Activated CD4-positive, alpha-beta T cell treated with anti-CD3 and anti-CD28 coated beads, Interleukin-10, Interleukin-2, amounts not matched to agents 100 ng/mL and 50 ng/mL, durations not matched to agents 16 hours and 8 hours (primary cell): ENCODE data around the gene CDK17.
A peak's percentile ranks its signal among the peaks of the same experiment; 100 is the strongest.
"Not testable (repeated sequence)": the region's sequence is repeated elsewhere in the genome, so short reads cannot be mapped to it uniquely, and the experiment has no call there.

ENCODE experiments used
- DNase-seq: peaks from one replicate; pipeline ENCODE4 v3.0.0-alpha.2; 2020

CDK17 gene

DNA sequence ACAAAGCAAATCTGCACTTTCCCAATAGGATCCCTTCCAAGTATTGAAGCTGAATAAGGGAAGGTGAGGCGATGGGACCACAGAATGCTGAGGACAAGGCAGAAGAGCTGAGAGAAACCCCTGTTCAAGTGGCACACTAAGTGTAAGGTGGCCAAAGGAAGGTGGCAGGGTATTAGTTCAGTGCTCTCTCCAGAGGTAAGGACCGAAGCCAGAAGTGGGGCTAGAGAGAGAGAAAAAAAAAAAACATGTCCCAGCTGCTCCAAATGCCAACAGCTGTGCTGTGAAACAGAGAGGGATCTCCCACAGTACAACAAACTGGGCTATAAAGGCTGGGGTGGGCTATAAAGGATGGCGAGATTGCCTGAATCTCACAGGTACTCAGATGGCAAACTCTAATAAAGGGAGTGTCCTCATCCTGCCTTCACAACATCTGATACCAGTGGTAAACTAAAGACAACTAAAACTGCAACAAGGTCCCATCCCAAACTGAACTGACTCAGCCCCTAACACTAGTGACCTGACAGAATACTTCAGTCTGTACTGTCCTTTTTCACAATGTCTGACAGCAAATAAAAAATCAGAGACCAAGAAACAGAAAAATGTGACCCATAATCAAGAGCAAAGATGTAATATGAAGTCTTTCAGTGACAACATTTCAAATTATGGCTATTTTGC, 47.9 kb downstream of the CDK17 start:
- peak; percentile 12 for DNase-seq

- DNase-seq = peak; percentile 44
Observed at GRCh38 chr12:96350982-96351381, 49.3 kb downstream of the CDK17 start.

DNA sequence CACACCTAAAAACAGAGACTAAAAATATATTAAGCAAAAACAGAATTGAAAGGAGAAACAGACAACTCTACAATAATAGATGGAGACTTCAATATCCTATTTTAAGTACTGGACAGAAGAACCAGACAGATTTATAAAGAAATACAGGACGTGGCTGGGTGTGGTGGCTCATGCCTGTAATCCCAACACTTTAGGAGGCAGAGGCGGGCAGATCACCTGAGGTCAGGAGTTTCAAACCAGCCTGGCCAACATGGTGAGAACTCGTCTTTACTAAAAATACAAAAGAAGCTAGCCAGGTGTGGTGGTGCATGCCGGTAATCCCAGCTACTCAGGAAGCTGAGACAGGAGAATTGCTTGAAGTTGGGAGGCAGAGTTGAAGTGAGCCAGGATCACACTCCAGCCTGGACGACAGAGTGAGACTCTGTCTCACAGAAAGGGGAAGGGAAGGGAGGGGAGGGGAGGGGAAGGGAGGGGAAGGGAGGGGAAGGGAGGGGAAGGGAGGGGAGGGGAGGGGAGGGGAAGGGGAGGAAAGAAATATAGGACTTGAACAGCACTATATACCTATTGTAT, 53.0 kb downstream of the CDK17 start:
- no peak for DNase-seq

- not testable (repeated sequence) for DNase-seq
Observed at GRCh38 chr12:96346716-96347115, 53.5 kb downstream of the CDK17 start.

DNA sequence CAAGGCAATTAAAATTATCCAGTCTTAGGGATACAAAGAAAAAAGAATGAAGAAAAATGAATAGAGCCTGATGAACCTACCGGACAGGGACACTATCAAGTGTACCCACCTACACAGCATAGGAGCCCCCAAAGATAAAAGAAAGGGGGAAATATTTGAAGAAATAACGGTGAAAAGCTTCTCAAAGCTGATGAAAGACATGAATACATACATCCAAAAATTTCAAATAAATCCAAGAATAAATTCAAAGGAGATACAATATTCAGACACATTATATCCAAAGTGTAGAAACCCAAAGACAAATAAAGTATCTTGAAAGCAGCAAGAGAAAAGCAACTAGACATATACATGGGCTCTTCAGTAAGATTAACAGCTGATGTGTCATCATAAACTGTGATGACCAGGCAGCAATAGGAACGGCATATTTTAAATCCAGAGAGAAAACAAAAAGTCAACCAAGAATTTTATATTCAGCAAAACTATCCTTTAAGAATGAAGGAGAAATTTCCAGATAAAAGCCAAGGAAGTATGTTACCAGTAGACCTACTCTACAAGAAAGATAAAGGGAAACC, 56.0 kb downstream of the CDK17 start:
- no peak for DNase-seq

DNA sequence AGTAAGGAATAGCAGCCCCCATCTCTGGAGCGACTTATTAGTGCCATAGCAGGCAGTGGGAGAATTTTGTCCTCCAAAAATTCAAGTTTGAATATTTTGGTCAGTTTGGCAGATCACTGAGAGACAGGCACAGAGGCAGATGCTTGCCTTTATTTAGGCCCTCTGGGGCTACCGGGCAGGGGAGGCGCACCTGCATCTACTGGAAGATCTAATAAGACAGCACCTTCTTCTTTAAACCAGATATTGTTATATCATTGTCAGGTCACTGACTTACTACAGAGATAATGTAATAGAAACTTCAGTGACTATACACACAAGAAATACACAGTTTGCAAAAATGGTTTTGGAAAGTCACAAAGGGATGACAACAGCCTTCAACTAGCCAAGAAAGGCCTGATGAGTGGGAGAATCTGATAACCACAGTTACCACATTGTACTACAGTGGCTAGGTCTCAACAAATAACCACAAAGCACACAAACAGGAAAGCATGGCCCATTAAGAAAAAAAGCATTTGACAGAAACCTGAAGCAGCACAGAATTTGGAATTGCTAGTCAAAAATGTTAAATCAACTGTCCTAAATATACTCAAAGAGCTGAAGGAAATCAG, 56.8 kb downstream of the CDK17 start:
- DNase-seq = peak; percentile 66

DNA sequence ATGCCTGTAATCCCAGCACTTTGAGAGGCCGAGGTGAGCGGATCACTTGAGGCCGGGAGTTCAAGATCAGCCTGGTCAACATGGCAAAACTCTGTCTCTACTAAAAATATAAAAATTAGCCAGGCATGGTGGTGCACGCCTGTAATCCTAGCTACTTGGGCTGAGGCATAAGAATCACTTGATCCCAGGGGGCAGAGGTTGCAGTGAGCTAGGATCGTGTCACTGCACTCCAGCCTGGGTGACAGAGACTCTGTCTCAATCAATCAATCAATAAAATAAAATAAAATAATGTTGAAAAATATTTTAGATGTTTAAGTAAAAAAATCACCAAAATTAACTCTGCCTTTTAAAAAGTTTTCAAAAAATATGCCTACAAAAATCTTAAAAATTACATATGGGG, 60.6 kb downstream of the CDK17 start:
- not testable (repeated sequence) for DNase-seq

- no peak for DNase-seq
Observed at GRCh38 chr12:96338852-96339471, 61.3 kb downstream of the CDK17 start.

DNA sequence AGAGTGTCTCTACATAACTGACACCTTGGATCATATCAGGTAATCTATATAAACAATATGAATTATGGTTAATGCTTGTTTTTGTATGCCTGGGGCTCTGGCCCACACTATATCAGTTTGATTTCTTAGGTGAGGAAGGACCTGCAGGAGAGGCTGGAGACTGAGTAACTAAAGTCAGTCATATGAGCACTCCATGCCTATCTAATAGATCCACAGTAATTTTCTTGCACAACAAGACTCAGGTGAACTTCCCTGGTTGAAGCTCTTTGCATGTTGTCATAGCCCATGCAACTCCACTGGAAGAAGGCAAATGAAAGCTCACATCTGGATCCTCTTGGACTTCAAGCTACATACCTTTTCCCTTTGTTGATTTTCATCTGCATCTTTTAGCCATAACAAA, 62.3 kb downstream of the CDK17 start:
- no peak for DNase-seq

DNA sequence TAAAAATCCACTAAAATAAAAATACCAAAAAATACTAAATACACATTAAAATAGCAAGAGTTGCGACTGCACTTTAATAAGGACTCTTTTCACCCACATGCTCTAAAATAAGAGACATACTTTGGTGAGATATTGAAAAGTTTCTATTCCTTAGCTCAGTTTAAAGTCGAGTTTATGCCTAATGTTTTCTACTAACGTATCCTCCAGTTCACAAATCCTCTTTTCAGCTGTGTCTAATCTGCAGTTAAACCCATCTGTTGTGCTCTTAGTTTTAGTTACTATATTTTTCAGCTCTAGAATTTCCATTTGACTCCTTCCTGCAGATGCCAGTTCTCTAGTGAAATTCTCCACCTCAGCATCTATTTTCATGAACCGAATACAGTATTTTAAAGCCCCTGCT, 63.8 kb downstream of the CDK17 start:
- DNase-seq = no peak

DNA sequence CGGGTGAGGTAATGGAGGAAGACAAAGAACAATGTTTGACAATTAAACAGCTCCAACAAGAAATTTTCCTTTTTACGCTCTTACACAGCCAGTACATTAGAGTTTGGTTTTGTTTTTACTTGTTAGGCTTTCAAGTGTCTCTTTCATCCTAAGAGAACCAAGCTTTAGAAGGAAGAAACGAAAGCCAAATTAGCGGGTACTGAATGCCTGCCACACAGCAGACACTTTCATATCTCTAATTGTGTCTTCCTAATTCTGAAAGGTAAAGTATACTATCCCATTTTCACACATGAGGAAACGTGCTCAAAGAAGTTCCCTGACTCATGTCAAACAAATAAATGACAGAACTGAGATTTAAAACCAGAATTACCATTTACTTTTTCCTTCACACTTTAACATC, 65.0 kb downstream of the CDK17 start:
- DNase-seq = peak; percentile 69

- no peak for DNase-seq
Observed at GRCh38 chr12:96334502-96334901, 65.7 kb downstream of the CDK17 start.

GRCh38 chr12:96329545-96329944, 70.7 kb downstream of the CDK17 start:
- no peak for DNase-seq

GRCh38 chr12:96329018-96329417, 71.2 kb downstream of the CDK17 start:
- DNase-seq = no peak

DNA sequence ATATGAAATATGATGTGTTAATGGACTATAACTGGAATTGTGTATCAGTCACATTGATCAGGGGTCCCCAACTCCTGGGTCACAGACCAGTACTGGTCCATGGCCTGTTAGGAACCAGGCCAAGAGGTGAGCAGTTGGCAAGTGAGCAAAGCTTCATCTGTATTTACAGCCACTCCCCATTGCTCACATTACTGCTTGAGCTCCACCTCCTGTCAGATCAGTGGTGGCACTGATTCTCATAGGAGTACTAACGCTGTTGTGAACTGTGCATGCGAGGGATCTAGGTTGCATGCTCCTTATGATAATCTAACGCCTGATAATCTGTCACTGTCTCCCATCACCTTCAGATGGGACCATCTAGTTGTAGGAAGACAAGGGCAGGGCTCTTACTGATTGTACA, 72.3 kb downstream of the CDK17 start:
- no peak for DNase-seq

DNA sequence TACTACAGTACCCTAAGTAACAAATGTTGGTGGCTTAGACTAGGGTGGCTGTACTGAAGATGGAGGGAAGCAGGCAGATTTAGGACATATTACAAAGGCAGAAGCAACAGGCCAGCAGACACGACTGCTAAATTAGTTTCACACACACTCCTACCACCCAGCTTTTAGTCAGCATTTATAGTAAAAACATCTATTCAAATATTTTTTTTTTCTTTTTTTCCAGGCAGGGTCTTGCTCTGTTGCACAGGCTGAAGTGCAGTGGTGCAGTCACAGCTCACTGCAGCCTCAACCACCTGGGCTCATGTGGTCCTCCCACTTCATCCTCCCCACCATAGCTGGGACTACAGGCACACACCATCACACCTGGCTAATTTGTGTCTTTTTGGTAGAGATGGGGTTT, 72.9 kb downstream of the CDK17 start:
- DNase-seq = no peak

DNA sequence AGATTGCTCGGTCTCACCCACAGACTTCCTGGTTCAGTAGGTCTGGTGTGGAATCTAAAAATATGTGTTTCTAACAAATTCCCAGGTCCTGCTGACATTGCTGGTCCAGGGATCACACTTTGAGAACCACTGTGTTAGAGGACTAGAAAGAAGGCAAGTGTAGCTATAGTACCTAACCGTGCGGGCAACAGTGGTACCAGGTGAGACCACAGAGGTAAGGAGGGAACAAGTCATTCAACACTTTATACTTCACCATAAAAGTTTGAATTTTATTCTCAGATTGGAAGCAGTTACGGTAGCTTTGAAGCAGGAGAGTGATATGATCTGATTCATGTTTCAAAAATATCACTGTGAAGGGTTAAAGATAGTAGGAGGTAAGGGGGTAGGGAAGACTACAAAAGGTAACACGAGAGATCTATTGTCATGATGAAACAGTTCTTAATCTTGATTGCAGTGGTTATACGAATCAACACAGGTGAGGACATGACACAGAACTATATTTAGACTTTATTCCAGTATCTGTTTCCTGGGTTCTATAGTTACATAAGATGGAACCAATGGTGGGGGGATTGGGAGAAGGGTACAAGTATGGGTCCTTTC, 73.5 kb downstream of the CDK17 start:
- DNase-seq = no peak

DNA sequence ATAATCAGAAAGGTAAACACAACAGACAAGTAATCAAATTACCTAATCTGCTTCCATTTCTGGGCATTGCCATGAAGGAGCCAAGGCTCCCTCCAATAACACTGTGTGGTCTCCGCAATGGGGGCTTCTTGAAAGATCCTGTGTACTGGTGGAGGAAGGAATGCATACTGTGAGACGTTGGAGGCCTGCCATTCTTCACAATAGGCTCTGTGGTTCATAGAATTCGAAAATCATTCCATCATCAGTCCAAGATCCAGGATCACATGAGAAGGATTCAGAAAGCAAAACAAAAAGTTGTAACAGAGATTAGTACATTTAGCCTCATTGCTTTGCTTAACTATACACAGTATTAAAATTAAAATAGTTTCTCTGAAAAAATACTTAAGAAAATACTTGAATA, 76.3 kb downstream of the CDK17 start:
- no peak for DNase-seq

- DNase-seq = no peak
Observed at GRCh38 chr12:96322720-96323119, 77.5 kb downstream of the CDK17 start.

GRCh38 chr12:96321941-96322340, 78.3 kb downstream of the CDK17 start:
- peak; percentile 68 for DNase-seq

DNA sequence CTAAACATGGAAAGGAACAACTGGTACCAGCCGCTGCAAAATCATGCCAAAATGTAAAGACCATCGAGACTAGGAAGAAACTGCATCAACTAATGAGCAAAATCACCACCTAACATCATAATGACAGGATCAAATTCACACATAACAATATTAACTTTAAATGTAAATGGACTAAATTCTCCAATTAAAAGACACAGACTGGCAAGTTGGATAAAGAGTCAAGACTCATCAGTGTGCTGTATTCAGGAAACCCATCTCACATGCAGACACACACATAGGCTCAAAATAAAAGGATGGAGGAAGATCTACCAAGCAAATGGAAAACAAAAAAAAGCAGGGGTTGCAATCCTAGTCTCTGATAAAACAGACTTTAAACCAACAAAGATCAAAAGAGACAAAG, 82.4 kb downstream of the CDK17 start:
- DNase-seq = not testable (repeated sequence)

GRCh38 chr12:96315741-96316481, 84.3 kb downstream of the CDK17 start:
- not testable (repeated sequence) for DNase-seq

DNA sequence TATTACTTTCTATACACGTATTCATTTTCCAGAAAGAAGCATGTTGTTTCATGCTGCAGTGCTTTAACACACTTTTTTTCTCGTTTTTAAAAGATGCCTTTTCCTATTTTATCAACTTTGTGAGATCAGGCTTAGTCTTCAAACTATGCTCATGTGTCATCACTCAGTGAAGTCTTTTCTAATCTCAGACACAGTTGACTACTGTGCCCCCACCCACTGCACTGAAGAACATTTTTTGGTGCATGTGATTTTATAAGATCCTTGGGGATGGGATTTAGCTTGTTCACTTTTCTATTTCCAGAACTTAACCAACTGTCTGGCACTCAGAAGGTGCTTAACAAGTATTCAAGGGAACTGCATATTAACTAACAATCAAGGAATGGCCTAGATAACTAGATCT, 85.5 kb downstream of the CDK17 start:
- DNase-seq = no peak
